ENCODE results near the gene TMEM250. TPM values are rescaled to one million over a fixed set of nuclear protein-coding genes. Genes with fewer than 3 reads are reported as not detected.

The TMEM250 gene
- total and polyA plus RNA-seq, 2 of the 4 experiments (the other 2 are of a cell fraction), result 14.0 to 17.5 TPM

DNA sequence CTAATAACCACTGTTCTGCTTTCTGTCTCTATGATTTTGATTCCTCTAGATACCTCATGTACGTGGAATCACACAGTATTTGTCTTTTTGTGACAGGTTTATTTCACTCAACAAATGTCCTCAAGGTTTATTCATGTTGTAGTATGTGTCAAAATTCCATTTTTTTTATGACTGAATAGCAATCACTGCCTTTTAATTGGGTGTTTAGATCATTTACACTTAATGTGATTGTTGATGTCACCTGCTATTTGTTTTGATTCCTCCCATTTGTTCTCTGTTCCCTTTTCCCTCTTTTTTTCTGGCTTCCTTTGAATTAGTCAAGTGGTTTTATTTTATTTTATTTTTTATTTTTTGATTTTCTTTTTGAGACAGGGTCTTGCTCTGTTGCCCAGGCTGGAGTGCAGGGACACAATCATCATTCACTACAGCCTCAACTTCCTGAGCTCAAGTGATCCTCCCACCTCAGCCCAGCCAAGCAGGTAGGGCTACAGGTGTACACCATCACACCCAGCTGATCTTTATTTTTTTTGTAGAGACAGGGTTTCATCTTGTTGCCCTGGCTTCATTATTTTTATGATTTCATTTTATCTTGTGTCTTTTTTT is 44.7 kb upstream of the TMEM250 start:
- Histone ChIP-seq H2BK20ac (ENCODE audit: low read depth, low read length) (no peak overlapping the region), H2BK5ac (ENCODE audit: low read depth, low read length, poor library complexity, severe bottlenecking) (no peak overlapping the region), H3K4me1 (ENCODE audit: control insufficient read depth, insufficient read depth, low read length) (no peaks in the 10 kb centered on the region), H3K79me1 (ENCODE audit: low read depth in 1 of 2, low read length in 2 of 2) (no peaks in the 10 kb centered on the region), H2BK120ac (ENCODE audit: low read depth, low read length) (no peak overlapping the region), H4K5ac (ENCODE audit: low read depth, low read length) (no peak overlapping the region), H3K36me3 (ENCODE audit: control insufficient read depth, insufficient read depth, low read length) (no peaks in the 10 kb centered on the region), H3K4me3 (ENCODE audit: insufficient read depth, low read depth, low read length) (no peak overlapping the region), H3K14ac (replicated peaks; ENCODE audit: low read depth, low read length) (no peak overlapping the region), H2AFZ (replicated peaks; ENCODE audit: low read length, poor library complexity) (no peak overlapping the region), H3K18ac (ENCODE audit: low read depth, low read length) (no peak overlapping the region), H3K9me1 (ENCODE audit: insufficient read depth, low read length) (no peaks in the 10 kb centered on the region), H3K27me3 (ENCODE audit: control insufficient read depth, insufficient read depth, low read length) (peaks cover 42% of the 10 kb centered on the region), H2BK15ac (ENCODE audit: low read depth, low read length) (no peak overlapping the region), H4K8ac (ENCODE audit: low read depth in 2 of 2, low read length in 2 of 2) (no peak overlapping the region), H3K9ac (ENCODE audit: low read depth, low read length) (no peak overlapping the region), H4K91ac (ENCODE audit: insufficient read depth, low read depth, low read length) (no peak overlapping the region), H3K4me2 (ENCODE audit: low read depth, low read length) (no peak overlapping the region), H2AK5ac (ENCODE audit: low read depth, low read length) (no peak overlapping the region), H3K4ac (ENCODE audit: low read depth, low read length) (no peak overlapping the region), H2AK9ac (replicated peaks; ENCODE audit: low read depth, low read length, poor library complexity) (no peak overlapping the region), H3K56ac (ENCODE audit: extremely low read depth, insufficient read depth, low read length) (no peak overlapping the region), H3K27ac (ENCODE audit: insufficient read depth, low read length) (no peak overlapping the region), H3K23ac (ENCODE audit: low read depth, low read length) (no peak overlapping the region), H4K20me1 (ENCODE audit: insufficient read depth, low read length) (no peaks in the 10 kb centered on the region), H3K9me3 (ENCODE audit: control insufficient read depth, insufficient read depth, low read length) (no peaks in the 10 kb centered on the region)
- intact Hi-C loops (cut with micrococcal nuclease) (no loop called here), in situ Hi-C loops (cut with MboI; ENCODE audit: low sequenced_read_pairs) (loop anchor here (10.0 kb wide), 1 partner anchor 111 kb away; no protein-coding TSS in a partner anchor), dilution Hi-C loops (cut with HindIII; ENCODE audit: low sequenced_read_pairs, unreplicated experiment) (no loop called here)
- ATAC-seq (ENCODE audit: low read depth) (no peak), DNase-seq (no peak)
- no CpG with 5 or more reads among the region's 1 CpG for WGBS, 2 experiments (ENCODE audit: extremely low coverage in 2 of 2, insufficient read length in 1 of 2)
- no TSS peak for BruUV-seq (replicated peaks)
- POLR2A ChIA-PET (ENCODE audit: unreplicated experiment), result no interaction called here
- CTCF ChIA-PET, result no interaction called here
- TF ChIP-seq RFX5 (IDR thresholded peaks at IDR 0.05; ENCODE audit: low read depth, low read length), result no peak
- TF ChIP-seq CHD1 (IDR thresholded peaks at IDR 0.05; ENCODE audit: low read depth, low read length), result no peak
- TF ChIP-seq CTCF (conservative IDR thresholded peaks at IDR 0.05; ENCODE audit: low read depth, low read length), result no peak
- no peak for TF ChIP-seq SMC3 (IDR thresholded peaks at IDR 0.05; ENCODE audit: low read depth, low read length)
- no peak for TF ChIP-seq POLR2A (IDR thresholded peaks at IDR 0.05; ENCODE audit: low read depth, low read length)
- no peak for TF ChIP-seq RAD21 (IDR thresholded peaks at IDR 0.05; ENCODE audit: low read length)
- TF ChIP-seq FOS (IDR thresholded peaks at IDR 0.05; ENCODE audit: low read depth, low read length), result no peak
- TF ChIP-seq, protein P1, sequence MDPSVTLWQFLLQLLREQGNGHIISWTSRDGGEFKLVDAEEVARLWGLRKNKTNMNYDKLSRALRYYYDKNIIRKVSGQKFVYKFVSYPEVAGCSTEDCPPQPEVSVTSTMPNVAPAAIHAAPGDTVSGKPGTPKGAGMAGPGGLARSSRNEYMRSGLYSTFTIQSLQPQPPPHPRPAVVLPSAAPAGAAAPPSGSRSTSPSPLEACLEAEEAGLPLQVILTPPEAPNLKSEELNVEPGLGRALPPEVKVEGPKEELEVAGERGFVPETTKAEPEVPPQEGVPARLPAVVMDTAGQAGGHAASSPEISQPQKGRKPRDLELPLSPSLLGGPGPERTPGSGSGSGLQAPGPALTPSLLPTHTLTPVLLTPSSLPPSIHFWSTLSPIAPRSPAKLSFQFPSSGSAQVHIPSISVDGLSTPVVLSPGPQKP (IDR thresholded peaks at IDR 0.05; ENCODE audit: borderline replicate concordance, low read depth, low read length), result no peak
- TF ChIP-seq CEBPB (IDR thresholded peaks at IDR 0.05; ENCODE audit: low read depth, low read length), result no peak
- no peak for TF ChIP-seq MAZ (IDR thresholded peaks at IDR 0.05; ENCODE audit: borderline replicate concordance, low read depth, low read length)
- no peak for TF ChIP-seq MXI1 (IDR thresholded peaks at IDR 0.05; ENCODE audit: borderline replicate concordance, low read depth, low read length)
- TF ChIP-seq BHLHE40 (IDR thresholded peaks at IDR 0.05; ENCODE audit: low read depth, low read length), result no peak
- no peak for TF ChIP-seq MAFK (IDR thresholded peaks at IDR 0.05; ENCODE audit: low read depth, low read length)
- TF ChIP-seq RCOR1 (IDR thresholded peaks at IDR 0.05; ENCODE audit: insufficient replicate concordance, low read length), result no peak
- TF ChIP-seq, protein P2, sequence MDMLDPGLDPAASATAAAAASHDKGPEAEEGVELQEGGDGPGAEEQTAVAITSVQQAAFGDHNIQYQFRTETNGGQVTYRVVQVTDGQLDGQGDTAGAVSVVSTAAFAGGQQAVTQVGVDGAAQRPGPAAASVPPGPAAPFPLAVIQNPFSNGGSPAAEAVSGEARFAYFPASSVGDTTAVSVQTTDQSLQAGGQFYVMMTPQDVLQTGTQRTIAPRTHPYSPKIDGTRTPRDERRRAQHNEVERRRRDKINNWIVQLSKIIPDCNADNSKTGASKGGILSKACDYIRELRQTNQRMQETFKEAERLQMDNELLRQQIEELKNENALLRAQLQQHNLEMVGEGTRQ (IDR thresholded peaks at IDR 0.05; ENCODE audit: low read depth, low read length), result no peak

Measured in IMR-90 (cell line).